IMR-90 (cell line): ENCODE data around the gene PARD6G. TPM values are rescaled to one million over a fixed set of nuclear protein-coding genes. Genes with fewer than 3 reads are reported as not detected.

Experiments
- ATAC-seq: fragments of 200-7000 bp; cut with Tn5 transposase; 2 replicates; pipeline ENCODE4 v1.9.1; 2020; ENCODE audit warnings: low read depth, mild to moderate bottlenecking, moderate library complexity
- BruUV-seq: library from RNA; stranded (reverse); fragments of 400-500 nt; replicated peaks from 2 replicates; lab custom pipeline; 2021; lab: Mats Ljungman, UMichigan
- CTCF ChIA-PET: fragments of 300-600 bp; formaldehyde crosslinking; extraction: SDS; loops from one replicate; lab custom pipeline; 2021; ENCODE audit warnings: antibody characterized with exemption; lab: Yijun Ruan, JAX
- POLR2A ChIA-PET: fragments of 300-600 bp; sonication (Branson Sonifier 250); formaldehyde crosslinking; loops from one replicate; lab custom pipeline; 2022; ENCODE audit warnings: antibody characterized with exemption; ENCODE audit not compliant: unreplicated experiment; lab: Charles Lee
- DNase-seq: peaks from one replicate; pipeline ENCODE4 v3.0.0; 2013
- H2AFZ ChIP-seq: replicated peaks from 2 replicates; pipeline ENCODE3; 2013; ENCODE audit warnings: low read length, mild to moderate bottlenecking; ENCODE audit not compliant: poor library complexity
- H2AK5ac ChIP-seq: 2 replicates; pipeline ENCODE4 v1.6.1; 2013; ENCODE audit warnings: low read depth, low read length, inconsistent platforms
- H2AK9ac ChIP-seq: replicated peaks from 2 replicates; pipeline ENCODE3; 2013; ENCODE audit warnings: mild to moderate bottlenecking, low read depth, low read length, moderate library complexity; ENCODE audit not compliant: poor library complexity
- H2BK120ac ChIP-seq: 2 replicates; pipeline ENCODE4 v1.6.1; 2013; ENCODE audit warnings: low read depth, low read length, inconsistent platforms
- H2BK15ac ChIP-seq: 3 replicates; pipeline ENCODE4 v1.6.1; 2013; ENCODE audit warnings: low read depth, low read length, inconsistent platforms
- H2BK20ac ChIP-seq: 2 replicates; pipeline ENCODE4 v1.6.1; 2013; ENCODE audit warnings: low read depth, mild to moderate bottlenecking, inconsistent platforms, low read length, moderate library complexity
- H2BK5ac ChIP-seq: 2 replicates; pipeline ENCODE4 v1.6.1; 2013; ENCODE audit warnings: mild to moderate bottlenecking, low read depth, low read length, inconsistent platforms; ENCODE audit not compliant: poor library complexity, severe bottlenecking
- H3K14ac ChIP-seq: replicated peaks from 2 replicates; pipeline ENCODE4 v1.6.1; 2013; ENCODE audit warnings: low read depth, low read length, inconsistent platforms
- H3K18ac ChIP-seq: 2 replicates; pipeline ENCODE4 v1.6.1; 2013; ENCODE audit warnings: low read depth, low read length, control low read depth
- H3K23ac ChIP-seq: 2 replicates; pipeline ENCODE4 v1.6.1; 2013; ENCODE audit warnings: low read depth, low read length, inconsistent platforms
- H3K27ac ChIP-seq: 2 replicates; pipeline ENCODE4 v1.5.1; 2013; ENCODE audit warnings: mild to moderate bottlenecking, control low read depth, low read length; ENCODE audit not compliant: insufficient read depth
- H3K27me3 ChIP-seq: 2 replicates; pipeline ENCODE4 v1.6.1; 2013; ENCODE audit warnings: low read length; ENCODE audit not compliant: control insufficient read depth, insufficient read depth
- H3K36me3 ChIP-seq: 2 replicates; pipeline ENCODE4 v1.6.1; 2013; ENCODE audit warnings: low read length, mixed read lengths; ENCODE audit not compliant: control insufficient read depth, insufficient read depth
- H3K4ac ChIP-seq: 2 replicates; pipeline ENCODE4 v1.6.1; 2013; ENCODE audit warnings: low read depth, low read length, inconsistent platforms
- H3K4me1 ChIP-seq: 2 replicates; pipeline ENCODE4 v1.6.1; 2013; ENCODE audit warnings: low read length, mixed read lengths; ENCODE audit not compliant: control insufficient read depth, insufficient read depth
- H3K4me2 ChIP-seq: 2 replicates; pipeline ENCODE4 v1.6.1; 2013; ENCODE audit warnings: low read depth, mild to moderate bottlenecking, control low read depth, low read length, moderate library complexity
- H3K4me3 ChIP-seq: 2 replicates; pipeline ENCODE4 v1.5.1; 2013; ENCODE audit warnings: low read depth, mild to moderate bottlenecking, control low read depth, low read length, moderate library complexity; ENCODE audit not compliant: insufficient read depth
- H3K56ac ChIP-seq: 2 replicates; pipeline ENCODE4 v1.6.1; 2013; ENCODE audit warnings: low read length, inconsistent platforms; ENCODE audit not compliant: insufficient read depth; ENCODE audit errors: extremely low read depth
- H3K79me1 ChIP-seq, 2 experiments: 2 replicates each; pipeline ENCODE4 v1.6.1; 2013; ENCODE audit warnings: low read length in 2 of 2, inconsistent platforms in 1 of 2, low read depth in 1 of 2
- H3K9ac ChIP-seq: 2 replicates; pipeline ENCODE4 v1.6.1; 2013; ENCODE audit warnings: low read depth, low read length, control low read depth
- H3K9me1 ChIP-seq: 2 replicates; pipeline ENCODE4 v1.6.1; 2013; ENCODE audit warnings: low read length, inconsistent platforms; ENCODE audit not compliant: insufficient read depth
- H3K9me3 ChIP-seq: 2 replicates; pipeline ENCODE4 v1.6.1; 2013; ENCODE audit warnings: low read length; ENCODE audit not compliant: control insufficient read depth, insufficient read depth
- H4K20me1 ChIP-seq: 2 replicates; pipeline ENCODE4 v1.6.1; 2013; ENCODE audit warnings: low read length, inconsistent platforms; ENCODE audit not compliant: insufficient read depth
- H4K5ac ChIP-seq: 2 replicates; pipeline ENCODE4 v1.6.1; 2013; ENCODE audit warnings: mild to moderate bottlenecking, low read depth, low read length, control low read depth
- H4K8ac ChIP-seq, 2 experiments: 2 replicates each; pipeline ENCODE4 v1.6.1; 2013; ENCODE audit warnings: low read depth in 2 of 2, low read length in 2 of 2, control low read depth in 1 of 2, inconsistent platforms in 1 of 2
- H4K91ac ChIP-seq: 2 replicates; pipeline ENCODE4 v1.6.1; 2013; ENCODE audit warnings: low read depth, low read length, inconsistent platforms; ENCODE audit not compliant: insufficient read depth
- BHLHE40 ChIP-seq: fragments of 150-350 bp; IDR thresholded peaks from 2 replicates; pipeline ENCODE4 v1.6.1; 2016; ENCODE audit warnings: mild to moderate bottlenecking, low read depth, low read length
- CHD1 ChIP-seq: IDR thresholded peaks from 2 replicates; pipeline ENCODE4 v1.6.1; 2012; ENCODE audit warnings: low read depth, low read length, improper control_type of control experiment
- FOS ChIP-seq: fragments of 150-350 bp; IDR thresholded peaks from 2 replicates; pipeline ENCODE4 v1.6.1; 2016; ENCODE audit warnings: low read depth, low read length
- MAZ ChIP-seq: IDR thresholded peaks from 2 replicates; pipeline ENCODE4 v1.6.1; 2012; ENCODE audit warnings: low read depth, mild to moderate bottlenecking, low read length, improper control_type of control experiment, moderate library complexity, borderline replicate concordance
- MXI1 ChIP-seq: IDR thresholded peaks from 2 replicates; pipeline ENCODE4 v1.6.1; 2012; ENCODE audit warnings: low read depth, mild to moderate bottlenecking, low read length, moderate library complexity, borderline replicate concordance
- NFE2L2 ChIP-seq: fragments of 150-350 bp; IDR thresholded peaks from 2 replicates; pipeline ENCODE4 v1.6.1; 2016; ENCODE audit warnings: low read depth, mild to moderate bottlenecking, low read length
- WGBS, 2 experiments: methylation state at CpG; one replicate each; pipeline versions ENCODE4 v1.1.5 to v1.1.7; 2013; ENCODE audit warnings: missing lambda C conversion rate in 2 of 2; ENCODE audit not compliant: insufficient read length in 1 of 2; ENCODE audit errors: extremely low coverage in 2 of 2; 5-methylcytosine and 5-hydroxymethylcytosine counted together
- dilution Hi-C: fragments of 300-500 bp; cut with HindIII; formaldehyde crosslinking; loops from one replicate; pipeline ENCODE4 v1.14.3; 2018; ENCODE audit warnings: low sequenced_read_pairs; ENCODE audit not compliant: unreplicated experiment
- in situ Hi-C: fragments of 300-500 bp; cut with MboI; formaldehyde crosslinking; loops from 3 replicates; pipeline ENCODE4 v1.14.3; 2019; ENCODE audit warnings: low sequenced_read_pairs, inconsistent platforms, mixed read lengths
- intact Hi-C: fragments of 100-400 bp; cut with micrococcal nuclease; formaldehyde crosslinking; loops from 2 replicates; pipeline ENCODE4 v1.10.0; 2022
- polyA plus RNA-seq, 3 experiments: library from polyadenylated mRNA; depleted of rRNA; stranded (reverse); fragments of >200 nt; gene quantifications; 2 replicates each; pipeline ENCODE4 v1.2.3, GENCODE V29; 2012; ENCODE audit warnings: low replicate concordance in 1 of 3
- total RNA-seq: library from RNA; depleted of rRNA; stranded (reverse); fragments of >200 nt; gene quantifications from 2 replicates; pipeline ENCODE4 v1.2.3, GENCODE V29; 2012
- TF ChIP-seq, protein P1 (sequence below): fragments of 150-350 bp; IDR thresholded peaks from 2 replicates; pipeline ENCODE4 v1.6.1; 2016; ENCODE audit warnings: low read depth, mild to moderate bottlenecking, low read length, moderate library complexity, borderline replicate concordance
- TF ChIP-seq, protein P2 (sequence below): conservative IDR thresholded peaks from 2 replicates; pipeline ENCODE4 v1.5.1; 2012; ENCODE audit warnings: mild to moderate bottlenecking, low read depth, low read length, improper control_type of control experiment

The PARD6G gene
- total and polyA plus RNA-seq, 2 of the 4 experiments (the other 2 are of a cell fraction), result 2.5 to 4.6 TPM

DNA sequence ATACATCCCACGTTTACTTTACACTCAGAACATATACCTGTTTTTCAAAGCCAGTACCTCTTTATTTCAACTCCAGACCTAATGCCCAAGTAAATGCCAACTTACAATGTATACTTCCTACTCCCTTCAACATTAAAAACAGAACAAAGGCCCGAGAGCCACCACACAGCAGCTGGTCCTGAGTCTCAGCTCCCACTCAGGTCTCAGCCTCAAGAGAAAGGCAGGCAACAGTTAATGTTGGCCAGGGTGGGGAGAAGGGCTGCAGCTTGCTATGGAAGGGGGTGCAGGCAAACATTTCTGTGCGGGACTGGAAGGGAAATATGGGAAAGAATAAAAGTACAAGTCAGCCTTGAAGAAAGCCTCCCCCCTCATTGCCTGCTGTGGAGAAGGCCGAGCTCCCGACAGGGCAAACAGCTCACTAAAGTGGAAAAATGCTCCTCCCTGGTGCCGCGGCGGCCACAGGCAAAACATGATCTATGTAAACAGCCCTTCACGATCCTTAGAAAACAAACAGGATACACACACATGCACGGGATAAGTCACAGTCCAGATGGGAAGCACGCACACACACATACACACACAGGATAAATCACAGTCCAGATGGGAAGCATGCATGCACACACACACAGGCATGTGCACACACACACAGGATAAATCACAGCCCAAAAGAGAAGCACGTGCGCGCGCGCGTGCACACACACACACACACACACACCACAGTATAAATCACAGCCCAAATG, 70.8 kb downstream of the PARD6G start:
- peak overlapping the region; percentile 70; the same call in 1 of the 2 replicates for H3K4ac ChIP-seq
- ChIA-PET POLR2A (no interaction called here), CTCF (no interaction called here)
- DNase-seq, result peak; percentile 54
- no TSS peak for BruUV-seq
- peak overlapping the region; percentile 19 for H2AFZ ChIP-seq
- no peak overlapping the region for H2BK20ac ChIP-seq
- no peak overlapping the region; the same call in 1 of the 2 replicates for H2BK120ac ChIP-seq
- H3K14ac ChIP-seq, result peak overlapping the region; percentile 30; the same call in 1 of the 2 replicates
- no peak overlapping the region; the same call in 1 of the 2 replicates for H4K5ac ChIP-seq
- H2BK5ac ChIP-seq, result peak overlapping the region; percentile 18
- in situ Hi-C loops, result no loop called here
- 0% methylated on average over 2 of the region's 17 CpGs; no CpG with 5 or more reads in 1 of the 2 experiments for WGBS, 2 experiments
- no peaks in the 10 kb centered on the region for H4K20me1 ChIP-seq
- H3K23ac ChIP-seq, result 0 out of 2 replicates have a peak overlapping the region, but pooled peaks have one; percentile 62
- dilution Hi-C loops, result no loop called here
- no peak overlapping the region; the same call in 1 of the 2 replicates for H3K9ac ChIP-seq
- ATAC-seq, result peak; percentile 88
- no peak overlapping the region for H2AK5ac ChIP-seq
- no peaks in the 10 kb centered on the region for H3K9me3 ChIP-seq
- peaks cover 8% of the 10 kb centered on the region for H3K9me1 ChIP-seq
- peaks cover 0 to 9% of the 10 kb centered on the region in 2 experiments; a peak in 1 of 4 replicates for H3K79me1 ChIP-seq
- no peak overlapping the region for H2BK15ac ChIP-seq
- no peaks in the 10 kb centered on the region for H3K27me3 ChIP-seq
- H4K91ac ChIP-seq, result no peak overlapping the region
- TF ChIP-seq MXI1 (0 out of 2 replicates have a peak, but pooled peaks have one; percentile 23), CHD1 (no peak), MAZ (no peak), FOS (no peak), BHLHE40 (peak; percentile 72), NFE2L2 (no peak)
- TF ChIP-seq, protein P1, sequence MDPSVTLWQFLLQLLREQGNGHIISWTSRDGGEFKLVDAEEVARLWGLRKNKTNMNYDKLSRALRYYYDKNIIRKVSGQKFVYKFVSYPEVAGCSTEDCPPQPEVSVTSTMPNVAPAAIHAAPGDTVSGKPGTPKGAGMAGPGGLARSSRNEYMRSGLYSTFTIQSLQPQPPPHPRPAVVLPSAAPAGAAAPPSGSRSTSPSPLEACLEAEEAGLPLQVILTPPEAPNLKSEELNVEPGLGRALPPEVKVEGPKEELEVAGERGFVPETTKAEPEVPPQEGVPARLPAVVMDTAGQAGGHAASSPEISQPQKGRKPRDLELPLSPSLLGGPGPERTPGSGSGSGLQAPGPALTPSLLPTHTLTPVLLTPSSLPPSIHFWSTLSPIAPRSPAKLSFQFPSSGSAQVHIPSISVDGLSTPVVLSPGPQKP, result no peak
- TF ChIP-seq, protein P2, sequence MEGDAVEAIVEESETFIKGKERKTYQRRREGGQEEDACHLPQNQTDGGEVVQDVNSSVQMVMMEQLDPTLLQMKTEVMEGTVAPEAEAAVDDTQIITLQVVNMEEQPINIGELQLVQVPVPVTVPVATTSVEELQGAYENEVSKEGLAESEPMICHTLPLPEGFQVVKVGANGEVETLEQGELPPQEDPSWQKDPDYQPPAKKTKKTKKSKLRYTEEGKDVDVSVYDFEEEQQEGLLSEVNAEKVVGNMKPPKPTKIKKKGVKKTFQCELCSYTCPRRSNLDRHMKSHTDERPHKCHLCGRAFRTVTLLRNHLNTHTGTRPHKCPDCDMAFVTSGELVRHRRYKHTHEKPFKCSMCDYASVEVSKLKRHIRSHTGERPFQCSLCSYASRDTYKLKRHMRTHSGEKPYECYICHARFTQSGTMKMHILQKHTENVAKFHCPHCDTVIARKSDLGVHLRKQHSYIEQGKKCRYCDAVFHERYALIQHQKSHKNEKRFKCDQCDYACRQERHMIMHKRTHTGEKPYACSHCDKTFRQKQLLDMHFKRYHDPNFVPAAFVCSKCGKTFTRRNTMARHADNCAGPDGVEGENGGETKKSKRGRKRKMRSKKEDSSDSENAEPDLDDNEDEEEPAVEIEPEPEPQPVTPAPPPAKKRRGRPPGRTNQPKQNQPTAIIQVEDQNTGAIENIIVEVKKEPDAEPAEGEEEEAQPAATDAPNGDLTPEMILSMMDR, result no peak
- intact Hi-C loops, result no loop called here
- no peak overlapping the region for H2AK9ac ChIP-seq
- H3K4me3 ChIP-seq, result no peak overlapping the region
- no peak overlapping the region for H3K18ac ChIP-seq
- H3K4me2 ChIP-seq, result peak overlapping the region; percentile 23; the same call in 1 of the 2 replicates
- no peak overlapping the region for H3K56ac ChIP-seq
- H3K27ac ChIP-seq, result peak overlapping the region; percentile 48; the same call in 1 of the 2 replicates
- no peak overlapping the region for H4K8ac ChIP-seq
- H3K4me1 ChIP-seq, result peaks cover 2% of the 10 kb centered on the region; the same call in 1 of the 2 replicates
- no peaks in the 10 kb centered on the region for H3K36me3 ChIP-seq
